Dermis microvascular lymphatic vessel endothelial cell (primary cell): ENCODE measurements around the gene TNIK. TPM values are rescaled to one million over a fixed set of nuclear protein-coding genes. Genes with fewer than 3 reads are reported as not detected.
"Not testable (repeated sequence)": the region's sequence is repeated elsewhere in the genome, so short reads cannot be mapped to it uniquely, and the experiment has no call there.

Experiments
- DNase-seq, 2 donors: peaks; one replicate each; pipeline versions ENCODE4 v3.0.0 to v3.0.0-alpha.2; 2010; ENCODE audit warnings: low read depth in 2 of 2
- total RNA-seq: library from RNA; depleted of rRNA; stranded (reverse); fragments of >200 nt; gene quantifications from 2 replicates; pipeline ENCODE4 v1.2.1, GENCODE V29; 2014

The TNIK gene
- total RNA-seq, 1 donor from 2014 or later = 18.9 TPM

DNA sequence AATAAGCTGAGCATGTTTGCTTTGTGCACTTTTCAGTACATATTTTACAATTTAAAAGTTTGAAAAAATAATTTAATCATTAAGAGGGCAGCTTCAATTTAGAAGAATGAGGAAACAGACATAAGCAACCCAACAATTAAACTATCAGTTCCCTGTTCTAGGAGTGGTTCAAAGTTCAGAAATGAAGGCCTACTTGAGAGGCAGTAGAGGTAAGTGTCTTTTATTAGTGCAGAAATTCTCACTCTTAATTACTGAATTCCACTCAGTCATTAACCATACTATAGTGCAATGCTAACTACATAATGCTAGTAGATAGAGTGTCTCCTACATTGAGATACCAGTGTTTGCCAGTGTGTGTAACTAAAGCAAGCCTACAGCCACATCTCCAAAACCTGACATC is 73.1 kb downstream of the TNIK start:
- no peak for DNase-seq

DNA sequence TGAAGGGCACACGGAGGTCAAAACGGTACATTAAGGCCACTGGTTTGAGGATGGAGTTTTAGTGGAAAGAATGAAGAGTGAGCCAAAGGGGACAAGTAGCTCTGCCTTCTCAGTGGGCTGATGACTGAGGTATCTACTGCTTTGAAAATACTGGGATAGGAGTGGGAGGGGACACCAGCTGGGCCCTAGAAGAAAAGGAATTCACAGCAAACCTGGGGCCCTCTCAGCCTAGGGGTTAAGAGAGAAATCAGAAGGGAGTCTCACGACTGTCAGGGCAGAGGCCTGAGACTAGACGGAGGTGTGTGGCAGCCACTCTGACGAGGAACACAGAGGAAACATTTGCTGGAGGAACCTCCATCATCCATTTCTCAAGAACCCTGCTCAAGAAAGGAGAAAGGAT is 75.1 kb downstream of the TNIK start:
- DNase-seq = no peak

DNA sequence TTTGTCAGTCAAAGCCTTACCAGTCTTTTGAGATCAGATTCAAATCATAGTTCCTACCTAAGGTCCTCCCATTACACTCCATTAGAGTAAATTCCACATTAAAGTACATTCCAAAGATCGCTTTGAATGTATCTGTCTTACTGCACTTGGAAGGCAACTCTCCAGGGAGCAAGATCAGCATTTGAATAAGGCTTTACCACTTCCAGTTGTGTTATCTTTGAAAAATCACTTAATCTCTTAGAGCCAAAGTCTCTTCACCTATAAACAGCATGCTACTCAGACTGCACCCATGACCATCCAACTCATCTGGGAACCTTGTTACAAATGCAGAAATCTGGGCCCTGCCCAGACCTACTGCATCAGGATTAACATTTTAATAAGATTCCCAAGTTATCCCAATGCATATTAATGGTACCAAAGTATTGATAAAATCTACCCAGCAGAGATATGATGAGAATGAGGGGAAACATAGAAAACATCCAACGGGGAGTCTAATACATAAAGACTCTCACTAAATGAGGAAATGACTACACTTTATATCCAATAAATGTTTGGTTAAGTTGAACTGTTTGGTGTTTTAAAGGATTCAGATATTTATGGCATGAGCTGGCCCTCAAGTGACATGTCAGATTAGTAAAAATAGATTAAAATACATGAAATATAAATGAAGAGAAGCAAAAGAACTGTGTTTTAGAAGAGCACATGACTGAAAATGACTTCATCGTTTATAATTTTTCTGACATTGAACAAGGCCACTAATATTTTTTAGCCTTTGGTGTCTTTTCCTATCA is 75.9 kb downstream of the TNIK start:
- DNase-seq = no peak

DNA sequence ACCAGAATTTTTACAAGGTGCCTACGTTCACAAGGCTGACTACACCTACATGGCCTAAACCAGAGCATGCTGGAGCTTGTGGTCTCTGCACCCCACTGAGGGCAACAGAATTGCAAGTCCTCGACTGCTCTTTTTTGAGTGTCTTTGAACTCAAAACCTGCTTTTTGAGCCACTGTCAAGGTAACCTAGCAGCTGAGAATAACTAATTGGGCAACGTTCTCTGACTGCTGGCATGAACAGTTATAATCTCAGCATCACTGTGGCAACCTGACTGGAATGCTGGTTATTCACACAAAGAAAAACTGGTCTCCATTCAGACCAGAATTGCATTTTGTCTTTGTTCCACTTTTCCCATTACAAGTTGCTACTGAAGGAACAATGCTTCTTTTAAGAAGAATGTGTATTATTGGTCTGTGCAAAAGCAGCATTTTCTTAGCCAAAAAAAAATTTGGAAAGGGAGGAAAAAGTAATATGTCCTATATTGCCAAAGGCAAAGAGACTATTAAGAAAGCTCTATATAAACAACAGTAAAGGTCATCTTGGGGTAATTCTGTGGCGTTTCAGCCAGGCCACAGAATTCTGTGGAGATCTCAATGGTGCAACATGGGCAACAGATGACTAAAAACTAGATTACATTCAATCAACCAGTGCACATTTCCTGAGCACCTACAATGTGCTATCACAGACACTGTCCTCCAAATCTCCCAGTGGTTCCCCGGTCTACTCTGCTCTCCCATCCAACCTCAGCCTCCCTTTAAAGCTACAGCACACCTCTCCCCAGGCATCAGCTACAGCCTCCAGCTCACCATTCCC is 76.8 kb downstream of the TNIK start:
- no peak for DNase-seq

DNA sequence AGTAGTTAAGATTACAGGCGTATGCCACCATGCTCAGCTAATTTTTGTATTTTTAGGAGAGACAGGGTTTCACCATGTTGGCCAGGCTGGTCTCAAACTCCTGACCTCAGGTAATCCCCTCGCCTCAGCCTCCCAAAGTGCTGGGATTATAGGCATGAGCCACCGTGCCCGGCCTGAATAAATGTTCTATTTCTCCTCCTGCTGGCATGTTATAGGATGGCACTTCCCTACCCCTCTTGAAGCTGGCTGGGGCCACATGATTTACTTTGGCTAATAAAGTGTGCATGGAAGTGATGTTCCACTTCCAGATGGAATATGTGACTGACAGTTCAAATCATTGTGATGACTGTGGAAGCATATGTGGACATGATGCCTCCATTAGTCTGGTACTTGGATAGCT is 77.9 kb downstream of the TNIK start:
- DNase-seq = not testable (repeated sequence)

DNA sequence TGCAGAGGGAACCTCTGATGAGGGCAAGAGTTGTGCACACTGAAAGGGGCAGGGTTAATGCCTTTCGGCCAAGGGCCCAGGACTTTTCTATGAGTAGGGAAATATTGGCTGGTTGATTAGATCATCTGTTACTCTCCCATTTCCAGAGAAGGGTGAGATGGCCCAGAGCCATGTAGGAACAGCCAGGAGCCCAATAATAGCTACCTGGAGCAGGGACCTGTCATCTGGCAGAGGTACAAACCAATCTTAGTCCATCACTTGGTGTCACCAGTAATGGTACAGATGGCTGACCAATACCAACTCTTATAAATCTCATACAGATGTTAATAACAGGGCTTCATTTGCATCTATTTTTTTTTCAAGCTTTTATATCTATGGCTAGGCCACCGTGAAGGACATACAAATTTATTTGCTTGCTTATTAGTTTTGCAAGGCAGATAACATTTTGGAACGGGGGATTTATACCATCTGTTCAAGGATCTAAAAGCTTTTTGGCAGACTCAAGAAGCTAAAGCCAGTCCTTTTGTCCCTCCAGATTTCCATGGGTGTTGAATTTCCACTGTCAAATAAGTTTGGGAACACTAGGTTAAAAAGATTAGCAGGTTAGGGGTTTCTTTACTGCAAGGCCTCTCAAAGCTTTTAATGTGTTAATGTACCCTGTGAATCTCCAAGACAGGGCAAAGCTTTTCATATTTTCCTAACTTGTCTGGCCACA is 79.3 kb downstream of the TNIK start:
- DNase-seq = no peak

DNA sequence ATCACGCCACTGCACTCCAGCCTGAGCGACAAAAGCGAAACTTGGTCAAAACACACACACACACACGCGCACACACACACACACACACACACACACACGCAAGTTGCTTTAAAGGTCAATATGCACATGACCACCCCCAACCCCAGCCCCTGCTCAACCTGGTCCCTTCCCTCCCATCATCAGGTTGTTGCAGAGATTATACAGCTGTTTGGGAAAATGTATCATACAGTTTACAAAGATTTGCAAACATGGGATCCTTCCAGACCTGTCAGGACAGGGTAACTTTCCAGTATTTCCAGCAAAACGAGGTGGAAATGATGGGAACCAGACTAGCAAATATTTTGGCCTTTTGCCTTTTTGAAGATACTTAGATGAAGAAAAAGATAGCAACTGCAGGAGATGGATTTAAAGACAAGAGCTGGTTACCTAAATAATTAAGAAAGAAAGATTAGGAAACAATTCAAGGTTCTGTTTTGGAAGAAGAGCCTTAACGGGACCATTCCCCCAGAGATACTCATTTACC is 80.2 kb downstream of the TNIK start:
- no peak for DNase-seq

DNA sequence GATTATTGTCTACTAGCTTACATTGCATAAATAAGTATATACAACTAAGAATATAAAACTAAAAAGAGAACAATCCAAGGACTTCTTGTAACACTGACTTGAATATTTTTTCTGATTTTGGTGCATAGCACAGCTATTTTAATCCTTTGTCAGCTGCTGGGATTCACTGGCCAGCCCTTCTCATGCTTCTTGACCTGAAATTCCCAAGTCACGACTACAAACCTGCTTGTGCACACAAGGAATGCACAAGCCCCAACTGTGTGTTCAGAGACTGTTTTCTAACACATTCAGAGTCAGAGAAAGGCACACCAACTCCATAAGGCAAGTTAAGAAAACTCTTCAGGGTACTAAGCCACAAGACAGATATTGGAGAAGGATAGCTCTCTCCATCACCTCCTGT is 80.9 kb downstream of the TNIK start:
- no peak for DNase-seq

DNA sequence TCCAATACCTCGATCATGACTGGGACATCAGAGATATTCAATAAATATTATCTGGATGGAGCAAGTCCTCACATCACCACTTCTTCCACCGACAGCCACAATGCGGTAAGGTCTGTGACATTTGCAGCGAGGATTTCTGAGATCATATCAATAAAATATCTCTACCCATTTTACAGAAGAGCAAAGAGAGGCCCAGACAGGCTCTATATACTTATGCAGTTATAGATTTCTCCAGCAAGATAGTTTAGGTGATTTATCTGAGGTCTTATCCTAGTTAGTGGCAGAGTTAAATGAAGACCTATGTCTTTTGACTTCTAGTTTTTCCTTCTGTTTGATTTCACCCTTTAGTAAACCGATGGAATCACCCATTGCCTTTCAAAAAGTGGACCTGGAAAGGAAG is 81.6 kb downstream of the TNIK start:
- DNase-seq = no peak

DNA sequence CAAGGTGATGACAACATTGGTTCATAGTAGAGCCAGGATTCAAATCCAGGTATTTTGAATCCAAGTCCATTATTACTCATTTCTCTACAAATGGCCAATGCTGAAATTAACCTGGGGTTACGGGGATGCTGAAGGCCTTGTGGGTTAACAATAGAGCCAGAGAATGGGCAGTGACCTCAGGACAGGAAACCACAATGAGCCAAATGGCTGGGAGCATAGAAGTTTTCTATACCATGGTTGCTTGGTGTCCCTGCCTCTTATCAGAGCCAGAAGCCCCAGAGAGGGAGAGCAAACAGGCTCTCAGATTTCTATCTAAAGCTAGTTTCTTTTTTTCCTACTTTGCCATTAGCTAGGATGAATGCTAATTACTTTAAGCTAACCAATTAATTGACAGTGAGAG is 82.3 kb downstream of the TNIK start:
- peak in 1 of 2 donors; percentile 36 for DNase-seq

DNA sequence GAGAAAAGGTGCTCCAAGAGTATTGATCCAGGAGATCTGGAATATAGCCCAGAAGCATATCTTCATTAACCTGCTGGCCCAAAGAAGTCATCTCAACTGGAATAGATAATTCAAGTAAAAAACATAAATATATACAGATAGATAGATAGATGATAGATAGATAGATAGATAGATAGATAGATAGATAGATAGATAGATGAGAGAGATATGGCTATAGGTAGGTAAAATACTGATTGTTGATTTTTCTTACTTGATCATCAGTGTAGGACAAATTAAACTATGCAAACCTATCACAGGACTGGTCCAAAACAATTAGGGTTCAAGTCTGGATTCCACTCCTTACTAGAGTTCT is 83.6 kb downstream of the TNIK start:
- no peak for DNase-seq

DNA sequence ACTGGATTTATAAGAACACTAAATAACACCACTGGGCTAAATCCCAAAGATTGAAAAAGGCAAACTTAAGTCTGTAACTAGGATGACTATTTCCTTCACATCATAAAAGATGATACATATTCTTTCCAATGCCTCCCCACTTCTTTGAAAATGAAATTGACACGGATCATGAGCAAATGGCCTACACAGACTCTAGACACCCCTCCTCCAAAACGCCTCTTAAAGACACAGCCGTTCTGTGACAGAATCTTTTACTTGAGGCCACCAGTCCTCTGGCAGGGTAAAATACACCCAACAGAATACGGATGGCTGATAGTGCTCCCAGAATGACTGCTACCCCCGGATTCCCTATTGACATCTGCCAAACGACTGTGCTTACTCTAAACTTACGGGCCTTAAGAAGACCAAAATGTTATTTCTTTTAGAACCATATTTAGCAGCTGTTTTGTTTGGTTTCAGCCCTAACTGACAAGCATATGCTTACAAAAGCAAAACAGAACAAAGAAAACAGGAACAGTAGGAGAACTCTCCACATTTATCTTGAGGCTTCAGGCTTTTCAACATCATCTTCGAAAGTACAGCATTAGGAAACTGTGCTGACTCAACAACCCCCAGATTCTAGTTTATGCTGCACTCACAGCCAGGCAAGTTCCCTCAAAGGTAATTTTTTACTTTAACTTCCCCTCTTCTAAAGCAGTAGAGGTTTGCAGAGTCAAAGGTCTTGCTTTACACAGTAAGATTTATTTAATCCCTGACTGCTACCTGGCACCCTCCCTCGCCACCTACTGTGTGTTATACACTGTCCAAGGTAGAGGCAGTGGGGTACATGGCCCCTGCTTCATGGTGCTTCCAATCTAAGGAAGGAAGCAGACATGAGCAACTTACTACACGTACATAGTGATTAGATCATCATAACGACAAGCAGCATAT is 84.3 kb downstream of the TNIK start:
- DNase-seq = no peak

DNA sequence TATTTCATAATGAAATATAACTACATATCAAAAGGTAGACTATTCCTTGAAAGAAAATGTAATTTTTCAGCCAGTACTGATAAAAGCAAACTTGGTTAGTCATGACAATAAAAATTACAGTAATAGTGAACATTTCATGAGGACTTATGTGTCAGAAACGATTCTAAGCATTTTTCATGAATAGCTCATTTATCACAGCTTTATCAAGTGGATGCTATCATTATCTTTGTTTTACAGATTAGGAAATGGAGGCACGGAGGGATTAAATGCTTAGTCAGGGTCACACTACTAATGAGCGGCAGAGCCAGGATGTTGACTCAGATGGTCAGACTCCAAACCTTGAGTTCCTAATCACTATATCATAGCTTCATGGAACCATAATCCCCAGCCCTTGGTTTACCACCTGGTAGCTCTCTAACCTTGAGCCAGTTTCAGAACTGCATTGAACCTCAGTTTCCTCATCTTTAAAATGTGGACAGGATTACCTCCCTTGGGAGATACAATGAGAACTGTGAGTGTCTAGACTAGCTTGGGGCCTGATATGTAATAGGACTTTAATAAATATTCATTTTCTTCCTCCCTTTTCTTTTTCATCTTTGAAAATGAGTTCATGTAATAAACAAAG is 85.4 kb downstream of the TNIK start:
- DNase-seq = peak; percentile 30 to 87

DNA sequence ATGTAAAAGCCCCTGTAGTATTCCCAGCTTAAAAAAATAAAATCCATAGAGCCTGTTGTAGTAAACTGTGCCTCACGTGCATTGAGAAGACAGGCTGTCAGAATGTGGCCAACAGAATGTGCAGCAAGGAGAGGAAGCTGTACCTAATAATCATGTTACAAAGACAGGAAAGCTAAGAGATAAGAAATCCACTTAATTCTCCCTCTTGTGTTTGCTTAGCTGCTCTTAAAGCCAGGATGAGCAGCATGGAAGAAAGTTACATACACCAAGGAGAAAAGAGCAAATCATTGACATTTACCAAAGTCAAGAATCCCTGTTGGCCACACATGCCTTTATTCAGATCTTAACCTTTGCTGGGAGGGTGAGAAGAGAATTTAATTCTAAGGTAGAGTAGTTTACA is 85.9 kb downstream of the TNIK start:
- peak in 1 of 2 donors; percentile 64 for DNase-seq

DNA sequence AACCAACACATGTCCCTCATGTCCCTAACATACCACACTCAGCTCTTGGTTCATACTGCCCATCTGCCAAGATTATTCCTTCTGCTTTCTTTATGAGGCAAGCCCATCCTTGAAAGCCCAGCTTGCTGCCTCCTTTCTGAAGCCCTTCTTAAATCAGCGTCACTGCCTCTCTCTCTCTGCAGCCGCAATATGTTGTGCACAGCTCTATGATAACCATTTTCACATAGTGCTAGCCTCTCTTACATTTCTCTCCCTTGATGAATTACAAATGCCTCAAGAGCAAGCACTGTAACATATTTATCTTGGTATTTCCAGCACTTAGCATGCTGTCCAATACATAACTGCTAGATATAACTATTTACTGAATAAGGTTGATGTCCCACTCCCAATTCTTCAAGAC is 86.5 kb downstream of the TNIK start:
- no peak for DNase-seq

DNA sequence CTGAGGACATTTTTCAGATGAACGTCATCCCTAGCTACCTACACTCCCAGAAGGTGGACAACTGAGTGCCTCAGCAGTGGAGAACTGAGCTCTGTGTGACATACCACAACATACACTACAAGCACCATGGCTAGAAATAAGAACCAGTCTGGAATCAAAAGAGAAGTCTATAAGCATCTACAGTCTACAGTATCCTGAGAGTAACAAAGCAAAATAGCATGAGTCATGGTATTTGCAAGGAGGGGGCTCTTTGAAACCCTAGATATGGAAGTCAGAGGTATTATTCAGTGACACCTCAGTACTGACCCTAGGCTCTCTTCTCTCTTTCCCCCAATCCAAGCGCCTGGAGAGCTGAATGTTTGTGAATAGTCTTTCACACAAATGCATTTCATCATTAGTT is 87.5 kb downstream of the TNIK start:
- peak in 1 of 2 donors; percentile 31 for DNase-seq

DNA sequence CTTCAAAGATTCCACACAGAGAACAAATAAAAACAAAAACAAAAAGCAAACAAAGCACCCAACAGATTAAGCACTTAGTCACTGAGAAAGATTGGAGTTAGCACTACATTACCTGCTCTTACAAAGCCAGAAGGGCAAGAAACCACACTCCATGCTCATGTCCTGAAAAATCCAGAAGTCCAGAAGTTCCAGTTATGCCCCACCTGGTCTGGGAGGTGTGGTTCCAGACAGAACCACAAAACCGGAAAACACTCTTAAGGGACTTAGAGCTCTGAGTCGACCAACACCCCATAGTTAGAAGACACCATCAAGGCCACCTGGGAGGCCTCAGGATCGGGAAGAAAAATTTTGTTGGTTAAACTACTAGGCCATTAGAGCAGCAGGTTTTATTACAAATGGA is 88.9 kb downstream of the TNIK start:
- DNase-seq = no peak

DNA sequence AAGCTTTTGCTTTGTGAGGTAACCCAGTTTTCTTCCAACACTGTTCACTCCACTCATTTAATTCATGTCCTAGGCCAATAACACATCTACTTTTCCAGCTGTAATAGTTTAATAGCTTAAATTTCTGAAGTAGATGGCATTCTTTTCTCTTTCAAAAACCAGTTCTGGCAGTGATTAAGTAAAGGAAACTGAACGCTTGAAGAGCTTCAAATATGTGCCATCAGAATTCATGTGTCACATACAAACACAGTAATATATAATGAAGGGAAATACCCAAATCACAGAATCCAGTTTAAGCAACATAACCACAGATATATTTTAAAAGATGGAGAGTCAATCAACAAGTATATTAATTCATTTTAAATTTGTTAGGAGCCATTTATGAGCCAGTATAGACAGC is 91.0 kb downstream of the TNIK start:
- no peak for DNase-seq

DNA sequence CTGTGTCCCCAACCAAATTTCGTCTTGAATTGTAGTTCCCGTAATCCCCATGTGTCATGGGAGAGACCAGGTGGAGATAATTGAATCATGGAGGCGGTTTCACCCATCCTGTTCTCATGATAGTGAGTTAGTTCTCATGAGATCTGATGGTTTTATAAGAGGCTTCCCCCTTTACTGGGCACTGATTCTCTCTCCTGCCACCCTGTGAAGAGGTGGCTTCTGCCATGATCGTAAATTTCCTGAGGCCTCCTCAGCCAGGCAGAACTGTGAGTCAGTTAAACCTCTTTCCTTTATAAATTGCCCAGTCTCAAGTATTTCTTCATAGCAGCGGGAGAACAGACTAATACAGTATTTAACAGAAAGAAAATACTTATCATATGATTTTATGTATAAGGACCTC is 93.5 kb downstream of the TNIK start:
- not testable (repeated sequence) for DNase-seq

DNA sequence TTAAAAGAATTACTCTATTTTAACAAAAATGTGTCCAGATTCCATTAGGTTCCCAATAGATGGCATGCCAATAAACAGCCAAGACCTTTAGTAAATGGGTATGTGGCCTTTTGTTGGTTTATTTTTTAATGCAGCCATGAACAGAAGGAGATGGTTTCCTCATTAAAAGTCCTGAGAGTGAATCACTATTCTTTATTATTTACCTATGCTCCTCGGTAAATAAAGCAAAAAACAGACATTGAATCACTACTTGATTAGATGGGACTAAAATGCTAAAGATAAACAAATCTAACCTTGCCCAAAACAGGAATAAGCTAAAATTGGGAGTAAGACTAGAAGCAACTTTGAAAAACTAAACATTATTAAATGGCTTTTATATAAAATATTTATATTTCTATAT is 94.2 kb downstream of the TNIK start:
- no peak for DNase-seq

DNA sequence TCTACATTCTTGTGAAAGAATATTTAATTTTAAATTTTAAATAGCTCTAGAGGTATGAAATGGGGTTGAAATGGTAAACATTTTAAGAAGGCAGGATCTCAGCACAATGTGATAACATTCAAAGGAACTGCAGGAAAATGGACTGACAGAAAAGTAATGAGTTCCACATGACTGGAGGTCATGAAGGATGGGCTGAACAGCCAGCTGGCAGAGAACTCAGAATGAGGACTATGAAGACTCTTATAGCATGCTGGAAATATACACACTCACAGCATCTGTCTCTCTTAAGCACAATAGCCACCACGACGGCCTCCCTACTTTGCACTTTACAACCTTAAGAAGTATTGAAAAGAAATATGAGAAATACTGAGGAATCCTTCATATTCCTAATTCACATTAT is 94.7 kb downstream of the TNIK start:
- no peak for DNase-seq
